Keratinocyte (primary cell): ENCODE results near the gene ABCC4. TPM values are rescaled to one million over a fixed set of nuclear protein-coding genes. Genes with fewer than 3 reads are reported as not detected.

Source experiments
- DNase-seq: peaks from one replicate; pipeline ENCODE4 v3.0.0-alpha.2; 2011; ENCODE audit warnings: low read depth, missing footprints, low spot score
- FAIRE-seq: peaks from 2 replicates; lab custom pipeline; 2011; peaks lifted over from hg19 to GRCh38; lab: Jason Lieb, UNC
- H2AFZ ChIP-seq: 2 replicates; pipeline ENCODE4 v1.6.0; 2012; ENCODE audit warnings: low read length, control low read depth, inconsistent platforms; ENCODE audit not compliant: control insufficient read depth
- H3K27ac ChIP-seq: 2 replicates; pipeline ENCODE4 v1.5.1; 2011; ENCODE audit warnings: low read length; ENCODE audit not compliant: control insufficient read depth, insufficient read depth
- H3K27me3 ChIP-seq: 3 replicates; pipeline ENCODE4 v1.6.0; 2011; ENCODE audit warnings: low read length; ENCODE audit not compliant: control insufficient read depth, insufficient read depth; ENCODE audit errors: extremely low read depth
- H3K36me3 ChIP-seq, 2 experiments: 2 replicates in 1 of 2; 3 replicates in 1 of 2; pipeline ENCODE4 v1.5.1; 2011; ENCODE audit warnings: low read length in 2 of 2, mild to moderate bottlenecking in 1 of 2; ENCODE audit not compliant: control insufficient read depth in 2 of 2, insufficient read depth in 2 of 2; ENCODE audit errors: extremely low read depth in 1 of 2
- H3K4me1 ChIP-seq: 3 replicates; pipeline ENCODE4 v1.5.1; 2011; ENCODE audit warnings: low read length; ENCODE audit not compliant: control insufficient read depth, insufficient read depth; ENCODE audit errors: extremely low read depth
- H3K4me2 ChIP-seq: 3 replicates; pipeline ENCODE4 v1.6.0; 2011; ENCODE audit warnings: low read depth, low read length; ENCODE audit not compliant: control insufficient read depth, insufficient read depth; ENCODE audit errors: extremely low read depth
- H3K4me3 ChIP-seq, 3 experiments: fragments of 200-600 bp in 1 of 3; sonication (generic) in 1 of 3; 2 replicates in 2 of 3; 3 replicates in 1 of 3; pipeline ENCODE4 v1.5.1; 2011 to 2016; ENCODE audit warnings: low read length in 3 of 3, mild to moderate bottlenecking in 3 of 3, control low read depth in 2 of 3, inconsistent platforms in 1 of 3, low read depth in 1 of 3, mixed read lengths in 1 of 3, mixed run types in 1 of 3, moderate library complexity in 1 of 3; ENCODE audit not compliant: control insufficient read depth in 2 of 3, insufficient read depth in 2 of 3; ENCODE audit errors: extremely low read depth in 1 of 3
- H3K79me2 ChIP-seq: 2 replicates; pipeline ENCODE4 v1.6.0; 2012; ENCODE audit warnings: low read length; ENCODE audit not compliant: control insufficient read depth, insufficient read depth
- H3K9ac ChIP-seq: 3 replicates; pipeline ENCODE4 v1.6.0; 2011; ENCODE audit warnings: low read length; ENCODE audit not compliant: control insufficient read depth, insufficient read depth; ENCODE audit errors: extremely low read depth
- H3K9me1 ChIP-seq: 3 replicates; pipeline ENCODE4 v1.6.0; 2011; ENCODE audit warnings: low read length; ENCODE audit not compliant: control insufficient read depth, insufficient read depth; ENCODE audit errors: extremely low read depth
- H3K9me3 ChIP-seq: 2 replicates; pipeline ENCODE4 v1.5.1; 2012; ENCODE audit warnings: low read depth, low read length; ENCODE audit not compliant: control insufficient read depth
- H4K20me1 ChIP-seq: 3 replicates; pipeline ENCODE4 v1.6.0; 2011; ENCODE audit warnings: low read length; ENCODE audit not compliant: control insufficient read depth, insufficient read depth; ENCODE audit errors: extremely low read depth
- CTCF ChIP-seq, 3 experiments: IDR thresholded peaks in 1 of 3; conservative IDR thresholded peaks in 1 of 3; optimal IDR thresholded peaks in 1 of 3; 2 replicates in 2 of 3; 3 replicates in 1 of 3; pipeline versions ENCODE3 to v1.5.1; 2011; ENCODE audit warnings: low read length in 3 of 3, mild to moderate bottlenecking in 3 of 3, moderate library complexity in 2 of 3, control low read depth in 1 of 3, inconsistent platforms in 1 of 3; ENCODE audit not compliant: insufficient read depth in 2 of 3; ENCODE audit errors: extremely low read depth in 1 of 3
- EZH2 ChIP-seq: IDR thresholded peaks from one replicate; pipeline ENCODE4 v1.6.1; 2012; ENCODE audit warnings: inconsistent platforms, mild to moderate bottlenecking, low read length, moderate library complexity
- dilution Hi-C: fragments of 300-500 bp; cut with MboI; formaldehyde crosslinking; loops from one replicate; pipeline ENCODE4 v1.7.0; 2020; ENCODE audit warnings: low sequenced_read_pairs; ENCODE audit not compliant: extremely low pct_ligation_motif_present
- polyA plus RNA-seq, 5 experiments: library from polyadenylated mRNA; depleted of rRNA in 3 of 5; stranded (reverse) in 3 of 5; stranded (forward) in 1 of 5; unstranded in 1 of 5; fragments of >200 nt; gene quantifications; 1 replicate in 1 of 5; 2 replicates in 3 of 5; 3 replicates in 1 of 5; pipeline versions ENCODE4 v1.2.1 to v1.2.3, GENCODE V29; 2011 to 2012; ENCODE audit warnings: missing spikeins in 2 of 5, low read depth in 1 of 5, low replicate concordance in 1 of 5

The ABCC4 gene
- polyA plus RNA-seq, 1 donor (not counting 4 experiments of a cell fraction or from before 2014, with no cell fraction given): 13.8 TPM

GRCh38 chr13:95220611-95221010 lies 80.6 kb downstream of the ABCC4 start:
- no peak for DNase-seq
- no peak overlapping the region for H2AFZ ChIP-seq
- H3K4me1 ChIP-seq: no peaks in the 10 kb centered on the region
- H3K4me2 ChIP-seq: no peak overlapping the region
- H3K36me3 ChIP-seq: peaks cover 0 to 2% of the 10 kb centered on the region in 2 experiments
- TF ChIP-seq EZH2: no peak
- no peak for TF ChIP-seq CTCF (optimal IDR thresholded peaks at IDR 0.05 in 1 of 3, IDR thresholded peaks at IDR 0.05 in 1 of 3, conservative IDR thresholded peaks at IDR 0.05 in 1 of 3; ENCODE audit: extremely low read depth in 1 of 3, insufficient read depth in 2 of 3, low read length in 3 of 3)
- no peaks in the 10 kb centered on the region for H3K79me2 ChIP-seq
- H4K20me1 ChIP-seq: no peaks in the 10 kb centered on the region
- no peak for FAIRE-seq
- H3K27me3 ChIP-seq: no peaks in the 10 kb centered on the region
- no peak overlapping the region for H3K27ac ChIP-seq
- no peaks in the 10 kb centered on the region for H3K9me3 ChIP-seq
- H3K9me1 ChIP-seq: no peaks in the 10 kb centered on the region
- H3K9ac ChIP-seq: no peak overlapping the region
- dilution Hi-C loops: no loop called here
- H3K4me3 ChIP-seq: no peak overlapping the region

- Histone ChIP-seq H3K27ac (no peak overlapping the region), H4K20me1 (no peaks in the 10 kb centered on the region), H3K9me3 (no peaks in the 10 kb centered on the region), H2AFZ (no peak overlapping the region), H3K9me1 (no peaks in the 10 kb centered on the region), H3K27me3 (no peaks in the 10 kb centered on the region), H3K4me2 (no peak overlapping the region), H3K9ac (no peak overlapping the region), H3K4me1 (peaks cover 3% of the 10 kb centered on the region), H3K79me2 (no peaks in the 10 kb centered on the region), H3K4me3 (no peak overlapping the region), H3K36me3 (peaks cover 0 to 2% of the 10 kb centered on the region in 2 experiments)
- TF ChIP-seq CTCF (optimal IDR thresholded peaks at IDR 0.05 in 1 of 3, IDR thresholded peaks at IDR 0.05 in 1 of 3, conservative IDR thresholded peaks at IDR 0.05 in 1 of 3; ENCODE audit: extremely low read depth in 1 of 3, insufficient read depth in 2 of 3, low read length in 3 of 3) (no peak), EZH2 (no peak)
- DNase-seq (no peak), FAIRE-seq (no peak)
- dilution Hi-C loops: no loop called here
Measured at GRCh38 chr13:95217920-95218830, 83.1 kb downstream of the ABCC4 start.
